GM18502 (cell line): ENCODE results near the gene NUDT17.

Experiments used
- ATAC-seq: cut with Tn5 transposase; IDR thresholded peaks from one replicate; pipeline ENCODE4 v1.9.1; 2021; ENCODE audit warnings: mild to moderate bottlenecking; ENCODE audit not compliant: unreplicated experiment, poor library complexity

NUDT17 gene

GRCh38 chr1:145886816-145887215 lies 41.4 kb downstream of the NUDT17 start:
- no peak for ATAC-seq

DNA sequence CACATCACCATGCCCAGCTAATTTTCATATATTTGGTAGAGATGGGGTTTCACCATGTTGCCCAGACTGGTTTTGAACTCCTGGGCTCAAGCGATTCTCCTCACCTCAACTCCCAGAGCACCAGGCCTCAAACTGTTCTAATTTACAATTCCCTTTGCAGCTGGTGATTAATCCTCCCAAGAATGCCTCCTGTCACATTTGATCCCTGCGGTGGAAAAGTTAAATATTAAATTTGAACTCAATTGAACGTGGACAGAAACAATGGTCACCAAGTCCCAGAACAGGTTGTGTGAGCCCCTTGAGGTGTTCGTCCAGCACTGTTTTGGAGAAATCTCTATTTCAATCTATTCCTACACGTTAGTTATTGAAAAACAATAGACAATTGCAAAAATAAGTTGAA lies 42.2 kb downstream of the NUDT17 start:
- ATAC-seq, result no peak

GRCh38 chr1:145889722-145890121 lies 44.3 kb downstream of the NUDT17 start:
- no peak for ATAC-seq

GRCh38 chr1:145891143-145891542 lies 45.7 kb downstream of the NUDT17 start:
- ATAC-seq, result no peak

GRCh38 chr1:145891587-145892485 lies 46.4 kb downstream of the NUDT17 start:
- ATAC-seq, result no peak

DNA sequence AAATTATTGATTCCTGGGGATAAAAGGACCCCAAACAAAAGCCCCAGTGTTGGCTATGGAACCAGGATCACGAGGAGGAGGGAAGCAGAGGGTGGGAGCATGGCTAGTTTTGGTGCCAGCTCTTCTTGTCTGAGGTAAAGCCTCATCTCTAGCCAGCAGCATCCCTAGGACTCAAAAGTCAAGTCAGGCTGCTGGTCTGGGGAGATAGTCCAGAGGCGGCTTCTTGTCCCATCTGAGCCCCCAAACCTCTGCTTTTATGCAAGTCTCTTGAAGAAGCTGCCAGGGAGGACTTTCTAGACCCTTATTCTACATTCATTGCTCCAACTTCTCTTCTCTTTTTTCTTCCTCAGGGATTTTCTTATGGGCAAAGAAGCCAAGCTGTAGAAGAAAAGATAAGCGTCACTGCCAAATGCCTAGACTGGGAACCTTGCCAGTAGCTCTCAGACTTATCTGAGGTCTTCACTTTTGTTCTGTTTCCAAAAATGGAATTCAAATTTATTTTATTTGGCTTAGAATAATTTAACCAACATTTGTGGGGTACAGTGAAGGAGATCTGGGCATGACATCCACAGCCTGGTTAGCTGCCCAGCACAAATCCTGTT lies 47.2 kb downstream of the NUDT17 start:
- ATAC-seq, result no peak

- no peak for ATAC-seq
Measured at GRCh38 chr1:145893306-145894055, 48.1 kb downstream of the NUDT17 start.

DNA sequence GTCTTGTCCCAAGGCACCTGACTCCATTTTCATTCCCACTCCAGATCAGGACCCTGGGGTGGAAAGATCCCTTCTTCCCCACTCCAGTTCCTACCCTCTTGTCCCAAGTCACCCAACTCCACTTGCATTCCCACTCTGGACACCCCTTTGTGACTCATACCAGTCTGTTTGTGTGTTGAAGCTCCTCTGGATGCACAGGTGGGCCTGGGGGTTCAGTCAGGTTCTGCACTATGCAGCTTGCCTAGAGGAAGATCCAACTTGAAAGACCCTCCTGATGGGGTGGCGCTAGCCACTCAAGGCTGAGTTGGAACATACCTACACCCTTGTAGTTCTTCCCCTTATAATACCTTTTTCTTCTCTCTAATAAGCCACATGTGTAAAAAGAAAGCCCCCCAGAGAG lies 50.0 kb downstream of the NUDT17 start:
- ATAC-seq, result no peak

GRCh38 chr1:145897969-145898368 lies 52.5 kb downstream of the NUDT17 start:
- no peak for ATAC-seq
